Heart right ventricle (tissue), 16 donors: ENCODE measurements around the gene LMO7. TPM values are rescaled to one million over a fixed set of nuclear protein-coding genes. Genes with fewer than 3 reads are reported as not detected.
A peak's percentile ranks its signal among the peaks of the same experiment; 100 is the strongest.
"Not testable (repeated sequence)": the region's sequence is repeated elsewhere in the genome, so short reads cannot be mapped to it uniquely, and the experiment has no call there.

Experiments
- ATAC-seq, 8 donors: fragments of 200-7000 bp; cut with Tn5 transposase; one replicate each; pipeline ENCODE4 v1.9.1; 2020; ENCODE audit warnings: mild to moderate bottlenecking in 8 of 8, moderate library complexity in 8 of 8, moderate number of reproducible peaks in 1 of 8
- DNase-seq, 2 donors: peaks; one replicate each; pipeline ENCODE4 v3.0.0-alpha.2; 2020
- H3K27ac ChIP-seq, 10 donors: fragments of 200-600 bp; sonication (generic) in 2 of 10; one replicate each; pipeline versions ENCODE4 v1.5.0 to v1.8.0; 2020 to 2022; ENCODE audit warnings: mild to moderate bottlenecking in 3 of 10
- H3K27me3 ChIP-seq, 7 donors: fragments of 200-600 bp; one replicate each; pipeline ENCODE4 v1.8.0; 2021 to 2022; ENCODE audit warnings: mild to moderate bottlenecking in 2 of 7
- H3K36me3 ChIP-seq, 9 donors: fragments of 200-600 bp; sonication (generic) in 1 of 9; one replicate each; pipeline versions ENCODE4 v1.5.0 to v1.8.0; 2020 to 2022; ENCODE audit warnings: mild to moderate bottlenecking in 2 of 9
- H3K4me1 ChIP-seq, 9 donors: fragments of 200-600 bp; sonication (generic) in 1 of 9; one replicate each; pipeline versions ENCODE4 v1.5.0 to v1.8.0; 2020 to 2022; ENCODE audit warnings: mild to moderate bottlenecking in 4 of 9
- H3K4me3 ChIP-seq, 10 donors: fragments of 200-600 bp; sonication (generic) in 2 of 10; one replicate each; pipeline versions ENCODE4 v1.5.0 to v1.8.0; 2020 to 2022; ENCODE audit warnings: mild to moderate bottlenecking in 7 of 10, moderate library complexity in 2 of 10
- H3K9me3 ChIP-seq, 11 donors: fragments of 200-600 bp in 10 of 11; sonication (generic) in 2 of 11; one replicate each; pipeline versions ENCODE4 v1.5.0 to v1.8.0; 2013 to 2022; ENCODE audit warnings: mild to moderate bottlenecking in 2 of 11, control low read depth in 1 of 11, moderate library complexity in 1 of 11
- CTCF ChIP-seq, 9 donors: fragments of 200-600 bp; sonication (generic) in 2 of 9; IDR thresholded peaks; one replicate each; pipeline versions ENCODE4 v1.5.0 to v1.8.0; 2021 to 2022; ENCODE audit warnings: antibody characterized with exemption in 9 of 9, mild to moderate bottlenecking in 5 of 9, moderate library complexity in 1 of 9
- WGBS, 2 donors: extraction: QIAGEN DNeasy Blood & Tissue Kit; methylation state at CpG; one replicate each; pipeline ENCODE4 v1.1.7; 2013; ENCODE audit warnings: inconsistent platforms in 1 of 2; 5-methylcytosine and 5-hydroxymethylcytosine counted together
- intact Hi-C, 10 donors: fragments of 100-400 bp; cut with DNase I; formaldehyde crosslinking; loops; one replicate each; pipeline versions ENCODE4 v1.11.1 to v1.14.2; 2022
- polyA plus RNA-seq, 2 donors: library from polyadenylated mRNA; stranded (reverse); fragments of 200-250 nt; gene quantifications; one replicate each; pipeline ENCODE4 v1.2.3, GENCODE V29; 2013
- total RNA-seq, 10 donors: library from RNA; stranded (reverse); fragmentation: NEBNext Ultra II Directional in 3 of 10; extraction: Animal tissue kit (Norgen Biotek cat#: 25700) in 3 of 10; gene quantifications; one replicate each; pipeline versions ENCODE4 v1.2.1 to v1.2.4, GENCODE V29; 2021 to 2023
- donor health status: Arrhythmogenic right ventricular cardiomyopathy.
- donor health status: ischemic (EF 13 %, LVEDD 7.1; RV severe dilation, severe dysfunction).
- donor health status: healthy with polysubstance abuse.
- donor health status: DM: no; HTN: yes; CAD: no.
- donor health status: DM: no; HTN: no; CAD: no.
- donor health status: ischemic (EF 25% LVEDD 6.9; RV normal size, moderate dysfunction).
- donor health status: ischemic (EF 25% LVEDD 5.7; RV mildly dilated, moderate dysfunction).
- donor health status: healthy.
- donor health status: DM: yes; HTN: yes; CAD: no.
- donor health status: Ischemic cardiomyopathy.
- donor health status: ischemic (EF 35%, LVEDD 5.7; RV mildly dilated, moderate dysfunction).
- donor health status: nonischemic (EF 11% LVEDD 7.7; RV severe dilation, severe dysfunction).
- donor health status: DM: yes; HTN: yes; CAD: no.
- donor health status: PGD.
- donor health status: ischemic (EF 29% LVEDD 5.4; RV normal size, mild dysfunction).
- donor health status: nonischemic (EF 23%, LVEDD 6.1; RV moderate dilation, normal function).

Gene LMO7
- total and polyA plus RNA-seq, 12 donors, result 147 to 600 (median 504) TPM

- Histone ChIP-seq H3K27ac (no peak overlapping the region), H3K27me3 (no peaks in the 10 kb centered on the region), H3K4me1 (peaks cover 0 to 4% (median 0%) of the 10 kb centered on the region in 9 donors), H3K4me3 (no peak overlapping the region), H3K9me3 (no peaks in the 10 kb centered on the region), H3K36me3 (no peaks in the 10 kb centered on the region)
- no peak for TF ChIP-seq CTCF (IDR thresholded peaks at IDR 0.05)
- intact Hi-C loops, result loop anchor here in 9 of 10 donors (5.0 to 10.0 kb wide), 11 partner anchors 112 to 1212 kb away; no protein-coding TSS in a partner anchor
- no peak for ATAC-seq
- WGBS, 2 donors, result 81 to 91% methylated on average over 2 of the region's 2 CpGs
- DNase-seq, result no peak
Measured at GRCh38 chr13:75693227-75693626, 57.1 kb downstream of the LMO7 start.

GRCh38 chr13:75694722-75695121, 58.6 kb downstream of the LMO7 start:
- peaks cover 0 to 4% (median 0%) of the 10 kb centered on the region in 9 donors for H3K4me1 ChIP-seq
- DNase-seq, result no peak
- no peak for TF ChIP-seq CTCF (IDR thresholded peaks at IDR 0.05)
- H3K27ac ChIP-seq, result no peak overlapping the region
- ATAC-seq, result no peak
- no peak overlapping the region for H3K4me3 ChIP-seq
- 83 to 86% methylated on average over 8 of the region's 8 CpGs for WGBS, 2 donors
- intact Hi-C loops, result loop anchor here in 9 of 10 donors (5.0 to 10.0 kb wide), 12 partner anchors 108 to 1210 kb away; no protein-coding TSS in a partner anchor
- no peaks in the 10 kb centered on the region for H3K36me3 ChIP-seq
- H3K9me3 ChIP-seq, result peaks cover 0 to 4% (median 0%) of the 10 kb centered on the region in 11 donors
- no peaks in the 10 kb centered on the region for H3K27me3 ChIP-seq

GRCh38 chr13:75695908-75696307, 59.8 kb downstream of the LMO7 start:
- TF ChIP-seq CTCF (IDR thresholded peaks at IDR 0.05), result peak; percentile 88 to 96 (median 93)

GRCh38 chr13:75699062-75699461, 62.9 kb downstream of the LMO7 start:
- intact Hi-C loops, result loop anchor here in 8 of 10 donors (5.0 to 10.0 kb wide), 10 partner anchors 103 to 1206 kb away; no protein-coding TSS in a partner anchor
- ATAC-seq, result no peak
- WGBS, 2 donors, result 88% methylated on average over 1 of the region's 1 CpG
- no peak for TF ChIP-seq CTCF (IDR thresholded peaks at IDR 0.05)
- peaks cover 0 to 6% (median 0%) of the 10 kb centered on the region in 11 donors for H3K9me3 ChIP-seq
- no peak overlapping the region for H3K27ac ChIP-seq
- H3K4me1 ChIP-seq, result peaks cover 0 to 4% (median 0%) of the 10 kb centered on the region in 9 donors
- no peaks in the 10 kb centered on the region for H3K36me3 ChIP-seq
- no peak for DNase-seq
- no peak overlapping the region for H3K4me3 ChIP-seq
- no peaks in the 10 kb centered on the region for H3K27me3 ChIP-seq

More at GRCh38 chr13:75695908-75696307, 59.8 kb downstream of the LMO7 start:
- intact Hi-C loops, result loop anchor here in 8 of 10 donors (2.0 to 10.0 kb wide), 11 partner anchors 105 to 1209 kb away; no protein-coding TSS in a partner anchor
- not testable (repeated sequence) for H3K27ac ChIP-seq, H3K4me1 ChIP-seq, H3K27me3 ChIP-seq, H3K9me3 ChIP-seq, H3K36me3 ChIP-seq
- H3K4me3 ChIP-seq, result peak overlapping the region in 1 of 10 donors; percentile 32
- ATAC-seq (peak; percentile 42 to 85 (median 56)), DNase-seq (peak; percentile 71 to 72)
- 22 to 32% methylated on average over 8 of the region's 8 CpGs for WGBS, 2 donors

GRCh38 chr13:75699717-75700116, 63.6 kb downstream of the LMO7 start:
- not testable (repeated sequence) for DNase-seq, ATAC-seq, H3K27ac ChIP-seq, H3K4me3 ChIP-seq, H3K27me3 ChIP-seq, H3K36me3 ChIP-seq, H3K9me3 ChIP-seq
- peaks cover 0 to 11% (median 4%) of the 10 kb centered on the region in 9 donors for H3K4me1 ChIP-seq
- WGBS, 2 donors, result 92 to 95% methylated on average over 7 of the region's 7 CpGs
- intact Hi-C loops, result loop anchor here in 8 of 10 donors (5.0 to 10.0 kb wide), 11 partner anchors 103 to 1205 kb away; no protein-coding TSS in a partner anchor
